Measurements from ENCODE around the gene CD79A.

The CD79A gene

GRCh38 chr19:41897181-41897580 is 20.1 kb downstream of the CD79A start:
- H3K4me1 ChIP-seq = no peaks in the 10 kb centered on the region
- no peak for TF ChIP-seq CTCF (IDR thresholded peaks at IDR 0.05)

GRCh38 chr19:41897820-41898219 is 20.7 kb downstream of the CD79A start:
- H3K9me3 ChIP-seq = no peaks in the 10 kb centered on the region
- no peak for TF ChIP-seq CTCF (IDR thresholded peaks at IDR 0.05)
- H3K27ac ChIP-seq = no peak overlapping the region
- H3K4me1 ChIP-seq = no peaks in the 10 kb centered on the region
- no peak for DNase-seq
- H3K36me3 ChIP-seq = peaks cover 67 to 93% (median 79%) of the 10 kb centered on the region in 3 donors
- intact Hi-C loops (cut with DNase I; ENCODE audit: low total_unique reads) = no loop called here
- no peaks in the 10 kb centered on the region for H3K27me3 ChIP-seq
- H3K4me3 ChIP-seq = no peak overlapping the region

More at GRCh38 chr19:41897181-41897580, 20.1 kb downstream of the CD79A start:
- intact Hi-C loops (cut with DNase I; ENCODE audit: low total_unique reads) = no loop called here
- Histone ChIP-seq H3K9me3 (no peaks in the 10 kb centered on the region), H3K27ac (no peak overlapping the region), H3K36me3 (peaks cover 61 to 93% (median 78%) of the 10 kb centered on the region in 3 donors), H3K4me3 (no peak overlapping the region), H3K27me3 (no peaks in the 10 kb centered on the region)
- DNase-seq = no peak

- H3K27ac ChIP-seq = no peak overlapping the region
- DNase-seq = no peak
- peaks cover 72 to 94% (median 83%) of the 10 kb centered on the region in 3 donors for H3K36me3 ChIP-seq
- no peak overlapping the region for H3K4me3 ChIP-seq
- H3K9me3 ChIP-seq = no peaks in the 10 kb centered on the region
- no peak for TF ChIP-seq CTCF (IDR thresholded peaks at IDR 0.05)
- H3K4me1 ChIP-seq = no peaks in the 10 kb centered on the region
- H3K27me3 ChIP-seq = no peaks in the 10 kb centered on the region
- intact Hi-C loops (cut with DNase I; ENCODE audit: low total_unique reads) = no loop called here
Measured at GRCh38 chr19:41898235-41898634, 21.2 kb downstream of the CD79A start.

- Histone ChIP-seq H3K36me3 (peaks cover 75 to 100% (median 92%) of the 10 kb centered on the region in 3 donors), H3K27ac (no peak overlapping the region), H3K4me1 (no peaks in the 10 kb centered on the region), H3K9me3 (no peaks in the 10 kb centered on the region), H3K27me3 (no peaks in the 10 kb centered on the region), H3K4me3 (no peak overlapping the region)
- DNase-seq = no peak
- intact Hi-C loops (cut with DNase I; ENCODE audit: low total_unique reads) = no loop called here
- TF ChIP-seq CTCF (IDR thresholded peaks at IDR 0.05) = no peak
Measured at GRCh38 chr19:41901707-41902360, 24.8 kb downstream of the CD79A start.

GRCh38 chr19:41902594-41902993 is 25.5 kb downstream of the CD79A start:
- H3K9me3 ChIP-seq = no peaks in the 10 kb centered on the region
- DNase-seq = no peak
- no peak overlapping the region for H3K27ac ChIP-seq
- H3K36me3 ChIP-seq = peaks cover 75 to 100% (median 87%) of the 10 kb centered on the region in 3 donors
- no peaks in the 10 kb centered on the region for H3K4me1 ChIP-seq
- intact Hi-C loops (cut with DNase I; ENCODE audit: low total_unique reads) = no loop called here
- no peak for TF ChIP-seq CTCF (IDR thresholded peaks at IDR 0.05)
- H3K4me3 ChIP-seq = no peak overlapping the region
- H3K27me3 ChIP-seq = no peaks in the 10 kb centered on the region
